CD4-positive, CD25-positive, alpha-beta regulatory T cell (primary cell): Measurements from ENCODE around the gene IGFL4. TPM values are rescaled to one million over a fixed set of nuclear protein-coding genes. Genes with fewer than 3 reads are reported as not detected.

ENCODE experiments used
- ATAC-seq, 2 donors: fragments of 150-1000 bp; cut with Tn5 transposase; one replicate each; pipeline ENCODE4 v1.10.0; 2021; ENCODE audit warnings: low read depth in 2 of 2, moderate number of reproducible peaks in 2 of 2, moderate library complexity in 1 of 2
- DNase-seq, 3 donors: peaks; one replicate each; pipeline versions ENCODE4 v3.0.0 to v3.0.0-alpha.2; 2012 to 2022; ENCODE audit warnings: mixed read lengths in 1 of 3
- H3K27ac ChIP-seq: one replicate; pipeline ENCODE4 v1.7.0; 2013; ENCODE audit warnings: mild to moderate bottlenecking, low read length; ENCODE audit not compliant: insufficient read depth, poor library complexity, severe bottlenecking
- H3K27me3 ChIP-seq: one replicate; pipeline ENCODE4 v1.7.0; 2013; ENCODE audit warnings: low read length; ENCODE audit not compliant: control insufficient read depth, insufficient read depth
- H3K36me3 ChIP-seq: one replicate; pipeline ENCODE4 v1.7.0; 2013; ENCODE audit warnings: mild to moderate bottlenecking, low read length, moderate library complexity; ENCODE audit not compliant: control insufficient read depth, insufficient read depth
- H3K4me1 ChIP-seq: 2 replicates; pipeline ENCODE4 v1.7.0; 2013; ENCODE audit warnings: mild to moderate bottlenecking, low read length; ENCODE audit not compliant: insufficient read depth, control insufficient read depth, poor library complexity, severe bottlenecking
- H3K4me3 ChIP-seq: one replicate; pipeline ENCODE4 v1.7.0; 2013; ENCODE audit warnings: low read depth, mild to moderate bottlenecking, low read length, moderate library complexity
- H3K9me3 ChIP-seq, 2 experiments: 1 replicate in 1 of 2; 2 replicates in 1 of 2; pipeline ENCODE4 v1.7.0; 2013; ENCODE audit warnings: low read length in 2 of 2, mild to moderate bottlenecking in 1 of 2, moderate library complexity in 1 of 2; ENCODE audit not compliant: control insufficient read depth in 2 of 2
- H3K27ac Mint-ChIP-seq, 3 donors: one replicate each; pipeline ENCODE4 v1.8.0; 2020 to 2022; ENCODE audit warnings: mild to moderate bottlenecking in 3 of 3, mixed read lengths in 3 of 3, moderate library complexity in 2 of 3
- H3K27me3 Mint-ChIP-seq: one replicate; pipeline ENCODE4 v1.8.0; 2022; ENCODE audit warnings: mild to moderate bottlenecking, mixed read lengths
- H3K36me3 Mint-ChIP-seq: one replicate; pipeline ENCODE4 v1.8.0; 2020; ENCODE audit warnings: mixed read lengths
- H3K4me1 Mint-ChIP-seq, 4 donors: one replicate each; pipeline ENCODE4 v1.8.0; 2020 to 2022; ENCODE audit warnings: mixed read lengths in 4 of 4, mild to moderate bottlenecking in 1 of 4
- H3K4me3 Mint-ChIP-seq, 4 donors: one replicate each; pipeline ENCODE4 v1.8.0; 2020 to 2022; ENCODE audit warnings: mild to moderate bottlenecking in 4 of 4, mixed read lengths in 4 of 4, moderate library complexity in 3 of 4
- H3K9me3 Mint-ChIP-seq, 7 donors: one replicate each; pipeline ENCODE4 v1.8.0; 2020 to 2022; ENCODE audit warnings: mixed read lengths in 7 of 7, mild to moderate bottlenecking in 3 of 7, moderate library complexity in 2 of 7
- polyA plus RNA-seq, 4 donors: library from polyadenylated mRNA; unstranded; fragments of 300-500 nt; fragmentation: Illumina TruSeq; gene quantifications; one replicate each; pipeline ENCODE4 v1.2.3, GENCODE V29; 2021
- total RNA-seq: library from RNA; stranded (reverse); gene quantifications from one replicate; pipeline ENCODE4 v1.2.3, GENCODE V29; 2022

IGFL4 gene
- total and polyA plus RNA-seq, 5 donors from 2014 or later, result not detected

- DNase-seq, result no peak
- H3K27me3 ChIP-seq, result no peaks in the 10 kb centered on the region
- ATAC-seq, result no peak
- H3K36me3 ChIP-seq, result no peaks in the 10 kb centered on the region
- H3K4me1 Mint-ChIP-seq, result peaks cover 5 to 13% (median 10%) of the 10 kb centered on the region in 4 donors
- no peak overlapping the region for H3K27ac Mint-ChIP-seq
- H3K4me3 ChIP-seq, result no peak overlapping the region
- H3K27ac ChIP-seq, result no peak overlapping the region
- peaks cover 20% of the 10 kb centered on the region for H3K27me3 Mint-ChIP-seq
- no peak overlapping the region for H3K4me3 Mint-ChIP-seq
- no peaks in the 10 kb centered on the region for H3K9me3 ChIP-seq
- no peaks in the 10 kb centered on the region for H3K36me3 Mint-ChIP-seq
- no peaks in the 10 kb centered on the region for H3K4me1 ChIP-seq
- H3K9me3 Mint-ChIP-seq, result peaks cover 0 to 5% (median 0%) of the 10 kb centered on the region in 7 donors
These were observed 17.5 kb downstream of the IGFL4 start for GRCh38 chr19:46023311-46023779.

GRCh38 chr19:46022431-46023310, 18.1 kb downstream of the IGFL4 start, which contains the start of gene PGLYRP1:
PGLYRP1 (minus strand) TSS chr19:46023053; CDS start chr19:46023021, 32 bp downstream.
- no peaks in the 10 kb centered on the region for H3K27me3 ChIP-seq
- no peaks in the 10 kb centered on the region for H3K36me3 ChIP-seq
- Mint-ChIP-seq H3K27ac (no peak within 1 kb of the TSS), H3K4me1 (peaks cover 5 to 13% (median 10%) of the 10 kb centered on the region in 4 donors), H3K9me3 (peaks cover 0 to 5% (median 0%) of the 10 kb centered on the region in 7 donors), H3K27me3 (peaks cover 20% of the 10 kb centered on the region), H3K4me3 (no peak within 1 kb of the TSS), H3K36me3 (no peaks in the 10 kb centered on the region)
- H3K27ac ChIP-seq, result no peak within 1 kb of the TSS
- ATAC-seq (no peak), DNase-seq (no peak)
- no peak within 1 kb of the TSS for H3K4me3 ChIP-seq
- H3K9me3 ChIP-seq, result no peaks in the 10 kb centered on the region
- H3K4me1 ChIP-seq, result no peaks in the 10 kb centered on the region

DNA sequence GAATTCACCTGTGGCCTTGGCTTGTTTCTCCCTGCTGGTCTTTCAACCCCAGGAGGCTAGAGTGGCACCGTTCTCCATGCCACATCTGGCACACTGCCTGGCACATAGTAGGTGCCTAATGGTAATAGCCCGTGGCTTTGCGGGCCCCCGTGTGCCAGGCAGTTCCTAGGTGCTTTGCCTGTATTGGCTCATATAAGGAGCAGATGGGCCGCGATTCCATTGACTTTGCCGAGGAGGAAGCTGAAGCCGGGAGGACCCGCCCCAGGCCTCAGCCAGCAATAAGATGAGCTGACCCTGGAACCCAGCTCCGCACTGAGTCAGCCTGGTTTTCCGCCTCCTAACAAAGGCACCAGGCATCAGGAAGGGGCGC, 18.8 kb downstream of the IGFL4 start:
- H3K27ac Mint-ChIP-seq, result no peak overlapping the region
- ATAC-seq (no peak), DNase-seq (no peak)
- H3K4me3 Mint-ChIP-seq, result no peak overlapping the region
- H3K27me3 ChIP-seq, result no peaks in the 10 kb centered on the region
- peaks cover 0 to 5% (median 0%) of the 10 kb centered on the region in 7 donors for H3K9me3 Mint-ChIP-seq
- no peak overlapping the region for H3K27ac ChIP-seq
- peaks cover 2% of the 10 kb centered on the region for H3K4me1 ChIP-seq
- H3K9me3 ChIP-seq, result no peaks in the 10 kb centered on the region
- no peaks in the 10 kb centered on the region for H3K36me3 Mint-ChIP-seq
- H3K36me3 ChIP-seq, result no peaks in the 10 kb centered on the region
- H3K27me3 Mint-ChIP-seq, result peaks cover 20% of the 10 kb centered on the region
- H3K4me1 Mint-ChIP-seq, result peaks cover 6 to 14% (median 10%) of the 10 kb centered on the region in 4 donors
- H3K4me3 ChIP-seq, result no peak overlapping the region

- H3K27me3 ChIP-seq, result no peaks in the 10 kb centered on the region
- no peak overlapping the region for H3K4me3 ChIP-seq
- no peaks in the 10 kb centered on the region for H3K36me3 ChIP-seq
- ATAC-seq (no peak), DNase-seq (no peak)
- no peak overlapping the region for H3K27ac Mint-ChIP-seq
- peaks cover 5% of the 10 kb centered on the region for H3K4me1 ChIP-seq
- H3K36me3 Mint-ChIP-seq, result no peaks in the 10 kb centered on the region
- peaks cover 9 to 16% (median 14%) of the 10 kb centered on the region in 4 donors for H3K4me1 Mint-ChIP-seq
- no peak overlapping the region for H3K27ac ChIP-seq
- H3K4me3 Mint-ChIP-seq, result no peak overlapping the region
- peaks cover 20% of the 10 kb centered on the region for H3K27me3 Mint-ChIP-seq
- peaks cover 0 to 5% (median 0%) of the 10 kb centered on the region in 7 donors for H3K9me3 Mint-ChIP-seq
- no peaks in the 10 kb centered on the region for H3K9me3 ChIP-seq
These were observed 19.2 kb downstream of the IGFL4 start for GRCh38 chr19:46021531-46022041.

DNA sequence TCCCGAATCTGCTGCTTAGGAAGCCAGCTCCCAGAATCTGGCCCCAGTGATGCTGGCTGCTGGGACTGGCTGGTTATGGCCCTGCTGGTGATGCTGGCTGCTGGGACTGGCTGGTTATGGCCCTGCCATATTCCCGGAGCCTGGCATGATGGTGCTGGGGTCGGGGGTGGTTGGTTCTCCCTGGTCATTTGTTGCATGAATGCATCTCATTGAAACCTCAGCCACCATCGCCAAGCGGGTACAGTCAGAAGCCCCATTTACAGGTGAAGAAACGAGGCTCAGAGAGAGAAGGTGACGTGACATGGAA, 20.0 kb downstream of the IGFL4 start:
- Mint-ChIP-seq H3K27ac (no peak overlapping the region), H3K27me3 (peaks cover 20% of the 10 kb centered on the region), H3K4me3 (no peak overlapping the region), H3K4me1 (peaks cover 4 to 12% (median 8%) of the 10 kb centered on the region in 4 donors), H3K36me3 (no peaks in the 10 kb centered on the region), H3K9me3 (no peaks in the 10 kb centered on the region)
- Histone ChIP-seq H3K27me3 (no peaks in the 10 kb centered on the region), H3K27ac (no peak overlapping the region), H3K4me3 (no peak overlapping the region), H3K9me3 (no peaks in the 10 kb centered on the region), H3K4me1 (peaks cover 13% of the 10 kb centered on the region), H3K36me3 (no peaks in the 10 kb centered on the region)
- no peak for DNase-seq
- ATAC-seq, result no peak

GRCh38 chr19:46019270-46019669, 21.5 kb downstream of the IGFL4 start:
- Mint-ChIP-seq H3K27ac (no peak overlapping the region), H3K4me3 (no peak overlapping the region)

GRCh38 chr19:46018729-46019251, 22.0 kb downstream of the IGFL4 start:
- DNase-seq (no peak), ATAC-seq (no peak)
- Mint-ChIP-seq H3K36me3 (no peaks in the 10 kb centered on the region), H3K9me3 (no peaks in the 10 kb centered on the region), H3K27ac (peak overlapping the region in 1 of 3 donors; percentile 67), H3K4me3 (no peak overlapping the region), H3K4me1 (peaks cover 4 to 18% (median 8%) of the 10 kb centered on the region in 4 donors), H3K27me3 (peaks cover 15% of the 10 kb centered on the region)
- Histone ChIP-seq H3K4me1 (peaks cover 25% of the 10 kb centered on the region), H3K4me3 (no peak overlapping the region), H3K27me3 (peaks cover 5% of the 10 kb centered on the region), H3K9me3 (no peaks in the 10 kb centered on the region), H3K27ac (no peak overlapping the region), H3K36me3 (no peaks in the 10 kb centered on the region)

More at GRCh38 chr19:46019270-46019669, 21.5 kb downstream of the IGFL4 start:
- Histone ChIP-seq H3K4me1 (peaks cover 25% of the 10 kb centered on the region), H3K9me3 (no peaks in the 10 kb centered on the region), H3K36me3 (no peaks in the 10 kb centered on the region), H3K27me3 (peaks cover 4% of the 10 kb centered on the region), H3K27ac (no peak overlapping the region), H3K4me3 (no peak overlapping the region)
- H3K27me3 Mint-ChIP-seq, result peaks cover 20% of the 10 kb centered on the region
- ATAC-seq, result no peak
- no peaks in the 10 kb centered on the region for H3K36me3 Mint-ChIP-seq
- H3K4me1 Mint-ChIP-seq, result peaks cover 4 to 18% (median 8%) of the 10 kb centered on the region in 4 donors
- no peak for DNase-seq
- no peaks in the 10 kb centered on the region for H3K9me3 Mint-ChIP-seq
